Measurements from ENCODE around the gene VPS16. TPM values are rescaled to one million over a fixed set of nuclear protein-coding genes. Genes with fewer than 3 reads are reported as not detected.
A peak's percentile ranks its signal among the peaks of the same experiment; 100 is the strongest.

Gene VPS16
- total and polyA plus RNA-seq, 7 experiments from 2014 or later: 25.0 to 62.4 (median 54.0) TPM

GRCh38 chr20:2869381-2869780 lies 28.8 kb downstream of the VPS16 start:
- H3K4me1 ChIP-seq (ENCODE audit: control insufficient read depth in 2 of 2, insufficient read depth in 2 of 2, low read length in 2 of 2): peaks cover 9 to 28% of the 10 kb centered on the region in 2 donors
- Mint-ChIP-seq H3K4me3 (no peak overlapping the region), H3K9me3 (no peaks in the 10 kb centered on the region), H3K27me3 (no peaks in the 10 kb centered on the region), H3K36me3 (peaks cover 0 to 8% (median 0%) of the 10 kb centered on the region in 5 donors), H3K27ac (peak overlapping the region in 1 of 9 donors; percentile 65), H3K4me1 (peaks cover 24 to 52% (median 46%) of the 10 kb centered on the region in 7 donors)
- no peak overlapping the region for H3K27ac ChIP-seq (ENCODE audit: low read depth, low read length)
- H3K27me3 ChIP-seq (ENCODE audit: control insufficient read depth in 2 of 2, insufficient read depth in 2 of 2, low read length in 2 of 2): no peaks in the 10 kb centered on the region
- ChIA-PET POLR2A (no interaction called here), CTCF (no interaction called here)
- ATAC-seq (no peak), DNase-seq (no peak)
- H3K36me3 ChIP-seq (ENCODE audit: control insufficient read depth in 2 of 3, insufficient read depth in 3 of 3, low read length in 3 of 3): peaks cover 0 to 7% (median 0%) of the 10 kb centered on the region in 3 experiments
- intact Hi-C loops (cut with micrococcal nuclease): no loop called here
- H3K9me3 ChIP-seq (ENCODE audit: control insufficient read depth in 2 of 3, low read length in 3 of 3): no peaks in the 10 kb centered on the region
- H3K4me3 ChIP-seq (ENCODE audit: low read length): no peak overlapping the region

DNA sequence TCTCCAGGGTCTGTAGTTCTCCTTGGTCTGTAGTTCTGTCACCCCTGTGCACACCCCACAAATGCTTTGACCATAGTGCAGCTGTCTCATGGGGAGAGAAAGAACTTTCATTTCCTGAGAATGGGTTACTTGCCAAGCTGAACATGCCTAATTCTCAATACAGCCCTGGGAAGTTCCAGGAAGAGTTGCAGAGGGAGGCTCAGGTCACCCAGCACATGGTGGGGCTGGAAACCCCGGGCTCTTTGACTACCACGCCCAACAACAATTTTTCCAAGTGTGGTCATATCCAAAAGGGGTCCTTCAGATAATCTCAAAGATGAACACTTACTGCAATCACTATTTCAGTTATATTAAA lies 30.5 kb downstream of the VPS16 start:
- Mint-ChIP-seq H3K36me3 (peaks cover 0 to 13% (median 0%) of the 10 kb centered on the region in 5 donors), H3K4me3 (peak overlapping the region in 9 of 10 donors; percentile 16 to 92 (median 57)), H3K9me3 (no peaks in the 10 kb centered on the region), H3K4me1 (peaks cover 28 to 53% (median 46%) of the 10 kb centered on the region in 7 donors), H3K27ac (peak overlapping the region in 3 of 9 donors; percentile 43 to 82 (median 49)), H3K27me3 (no peaks in the 10 kb centered on the region)
- DNase-seq (no peak), ATAC-seq (no peak)
- intact Hi-C loops (cut with micrococcal nuclease): loop anchor here in 1 of 2 donors (5.0 to 10.0 kb wide), 4 partner anchors 46 to 346 kb away; partner anchors contain the start of genes FASTKD5 and UBOX5
- Histone ChIP-seq H3K27me3 (ENCODE audit: control insufficient read depth in 2 of 2, insufficient read depth in 2 of 2, low read length in 2 of 2) (no peaks in the 10 kb centered on the region), H3K4me1 (ENCODE audit: control insufficient read depth in 2 of 2, insufficient read depth in 2 of 2, low read length in 2 of 2) (peaks cover 19 to 33% of the 10 kb centered on the region in 2 donors), H3K27ac (ENCODE audit: low read depth, low read length) (no peak overlapping the region), H3K9me3 (ENCODE audit: control insufficient read depth in 2 of 3, low read length in 3 of 3) (no peaks in the 10 kb centered on the region), H3K36me3 (ENCODE audit: control insufficient read depth in 2 of 3, insufficient read depth in 3 of 3, low read length in 3 of 3) (no peaks in the 10 kb centered on the region), H3K4me3 (ENCODE audit: low read length) (no peak overlapping the region)
- ChIA-PET POLR2A (interaction anchor here (1.2 to 1.7 kb wide), 3 partner anchors 17 to 31 kb away, joined by 4 to 8 read pairs (median 5); partner anchors contain the start of genes PCED1A and VPS16), CTCF (interaction anchor here (0.6 kb wide), 1 partner anchor 26 kb away, joined by 3 read pairs; no protein-coding TSS in a partner anchor)

GRCh38 chr20:2871661-2872458 lies 31.3 kb downstream of the VPS16 start:
- no peaks in the 10 kb centered on the region for H3K27me3 ChIP-seq (ENCODE audit: control insufficient read depth in 2 of 2, insufficient read depth in 2 of 2, low read length in 2 of 2)
- no peaks in the 10 kb centered on the region for H3K27me3 Mint-ChIP-seq
- H3K27ac Mint-ChIP-seq: peak overlapping the region in 6 of 9 donors; percentile 11 to 95 (median 55)
- H3K27ac ChIP-seq (ENCODE audit: low read depth, low read length): no peak overlapping the region
- peak overlapping the region; percentile 80 for H3K4me3 ChIP-seq (ENCODE audit: low read length)
- DNase-seq: peak in 1 of 9 donors; percentile 31
- peaks cover 0 to 13% (median 0%) of the 10 kb centered on the region in 5 donors for H3K36me3 Mint-ChIP-seq
- H3K4me1 ChIP-seq (ENCODE audit: control insufficient read depth in 2 of 2, insufficient read depth in 2 of 2, low read length in 2 of 2): peaks cover 24 to 36% of the 10 kb centered on the region in 2 donors
- CTCF ChIA-PET: interaction anchor here (1.4 kb wide), 2 partner anchors 16 to 129 kb away, joined by 4 to 5 read pairs; no protein-coding TSS in a partner anchor
- POLR2A ChIA-PET: interaction anchor here (0.6 to 1.7 kb wide), 8 partner anchors 11 to 220 kb away, joined by 3 to 15 read pairs (median 4); partner anchors contain the start of genes CPXM1, NOP56, PCED1A and VPS16
- H3K36me3 ChIP-seq (ENCODE audit: control insufficient read depth in 2 of 3, insufficient read depth in 3 of 3, low read length in 3 of 3): no peaks in the 10 kb centered on the region
- no peak for ATAC-seq
- intact Hi-C loops (cut with micrococcal nuclease): loop anchor here (1.0 to 10.0 kb wide), 9 partner anchors 47 to 347 kb away; partner anchors contain the start of genes NOP56 (in 2 of the 2), FASTKD5 (in 1 of the 2) and UBOX5 (in 1 of the 2)
- H3K4me3 Mint-ChIP-seq: peak overlapping the region; percentile 84 to 96 (median 94)
- H3K9me3 Mint-ChIP-seq: no peaks in the 10 kb centered on the region
- H3K4me1 Mint-ChIP-seq: peaks cover 34 to 53% (median 49%) of the 10 kb centered on the region in 7 donors
- H3K9me3 ChIP-seq (ENCODE audit: control insufficient read depth in 2 of 3, low read length in 3 of 3): no peaks in the 10 kb centered on the region

- Mint-ChIP-seq H3K9me3 (no peaks in the 10 kb centered on the region), H3K36me3 (peaks cover 0 to 15% (median 0%) of the 10 kb centered on the region in 5 donors), H3K4me1 (peaks cover 33 to 51% (median 48%) of the 10 kb centered on the region in 7 donors), H3K27ac (peak overlapping the region; percentile 83 to 95 (median 90)), H3K4me3 (peak overlapping the region; percentile 84 to 96 (median 94)), H3K27me3 (no peaks in the 10 kb centered on the region)
- no peaks in the 10 kb centered on the region for H3K36me3 ChIP-seq (ENCODE audit: control insufficient read depth in 2 of 3, insufficient read depth in 3 of 3, low read length in 3 of 3)
- ChIA-PET CTCF (interaction anchor here (0.6 to 1.4 kb wide), 3 partner anchors 15 to 129 kb away, joined by 3 to 5 read pairs (median 4); no protein-coding TSS in a partner anchor), POLR2A (interaction anchor here (0.6 to 1.5 kb wide), 8 partner anchors 10 to 220 kb away, joined by 3 to 15 read pairs (median 4); partner anchors contain the start of genes CPXM1, IDH3B, NOP56 and PCED1A)
- DNase-seq: peak; percentile 64 to 83 (median 79)
- peaks cover 25 to 30% of the 10 kb centered on the region in 2 donors for H3K4me1 ChIP-seq (ENCODE audit: control insufficient read depth in 2 of 2, insufficient read depth in 2 of 2, low read length in 2 of 2)
- peak; percentile 75 for ATAC-seq
- no peaks in the 10 kb centered on the region for H3K9me3 ChIP-seq (ENCODE audit: control insufficient read depth in 2 of 3, low read length in 3 of 3)
- H3K4me3 ChIP-seq (ENCODE audit: low read length): peak overlapping the region; percentile 80
- H3K27ac ChIP-seq (ENCODE audit: low read depth, low read length): peak overlapping the region; percentile 71
- intact Hi-C loops (cut with micrococcal nuclease): loop anchor here (1.0 to 10.0 kb wide), 14 partner anchors 32 to 536 kb away; partner anchors contain the start of genes NOP56 (in 2 of the 2), PCED1A (in 2 of the 2), VPS16 (in 2 of the 2) and FASTKD5 (in 1 of the 2)
- no peaks in the 10 kb centered on the region for H3K27me3 ChIP-seq (ENCODE audit: control insufficient read depth in 2 of 2, insufficient read depth in 2 of 2, low read length in 2 of 2)
Measured at GRCh38 chr20:2872459-2873009, 32.0 kb downstream of the VPS16 start.

DNA sequence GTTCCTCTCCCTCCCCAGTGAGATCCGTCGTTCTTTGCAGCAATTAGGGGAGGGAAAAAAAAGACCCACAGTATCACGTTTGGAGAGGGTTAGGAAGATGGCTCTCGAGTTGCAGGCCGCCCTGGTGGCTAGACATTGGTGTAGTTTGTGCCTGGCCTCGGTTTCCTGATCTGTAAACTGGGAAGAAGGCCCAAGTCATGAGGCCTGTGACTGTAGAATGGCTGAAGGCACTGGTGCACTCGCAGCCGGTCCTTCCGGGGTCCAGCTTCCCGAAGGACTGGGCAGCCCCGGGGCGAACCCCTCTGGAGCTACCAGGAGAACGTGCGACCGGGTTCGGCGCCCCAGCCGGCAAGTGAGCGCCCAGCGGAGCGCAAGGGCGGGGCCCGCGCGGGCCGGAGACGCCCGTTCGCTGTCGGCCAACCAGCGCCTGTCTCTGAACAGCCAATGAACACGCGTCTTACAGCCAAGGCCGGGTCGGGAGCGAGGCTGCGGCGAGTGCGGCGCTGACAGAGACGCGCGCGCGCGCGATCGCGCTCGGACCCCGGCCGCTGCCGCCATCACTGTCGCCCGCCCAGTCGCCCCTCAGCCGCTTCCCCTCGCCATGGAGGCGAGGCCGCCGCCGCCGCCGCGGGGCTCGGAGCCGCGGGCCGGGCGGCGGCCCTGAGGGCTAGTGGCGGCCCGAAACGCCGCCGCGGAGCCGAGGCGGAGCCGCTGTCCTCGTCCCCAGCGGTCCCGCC lies 32.6 kb downstream of the VPS16 start, which contains the start of gene PTPRA:
PTPRA (plus strand) TSS at position 472 of the 737 bp plus-strand sequence. CDS start 90,797 bp downstream, outside the sequence.
- no peaks in the 10 kb centered on the region for H3K36me3 ChIP-seq (ENCODE audit: control insufficient read depth in 2 of 3, insufficient read depth in 3 of 3, low read length in 3 of 3)
- no peaks in the 10 kb centered on the region for H3K9me3 ChIP-seq (ENCODE audit: control insufficient read depth in 2 of 3, low read length in 3 of 3)
- H3K36me3 Mint-ChIP-seq: peaks cover 0 to 15% (median 0%) of the 10 kb centered on the region in 5 donors
- H3K27ac Mint-ChIP-seq: peak within 1 kb of the TSS; percentile 83 to 95 (median 90)
- intact Hi-C loops (cut with micrococcal nuclease): loop anchor here (1.0 to 10.0 kb wide), 13 partner anchors 33 to 535 kb away; partner anchors contain the start of genes NOP56 (in 2 of the 2), PCED1A (in 2 of the 2), VPS16 (in 2 of the 2) and FASTKD5 (in 1 of the 2)
- H3K9me3 Mint-ChIP-seq: no peaks in the 10 kb centered on the region
- ChIA-PET CTCF (interaction anchor here (0.6 to 1.4 kb wide), 3 partner anchors 14 to 128 kb away, joined by 3 to 5 read pairs (median 4); no protein-coding TSS in a partner anchor), POLR2A (interaction anchor here (0.6 to 1.5 kb wide), 7 partner anchors 11 to 221 kb away, joined by 3 to 15 read pairs (median 4); partner anchors contain the start of genes IDH3B, NOP56, PCED1A and VPS16)
- peak; percentile 96 for ATAC-seq
- peak within 1 kb of the TSS; percentile 84 to 96 (median 94) for H3K4me3 Mint-ChIP-seq
- no peaks in the 10 kb centered on the region for H3K27me3 Mint-ChIP-seq
- H3K27me3 ChIP-seq (ENCODE audit: control insufficient read depth in 2 of 2, insufficient read depth in 2 of 2, low read length in 2 of 2): no peaks in the 10 kb centered on the region
- peak within 1 kb of the TSS; percentile 71 for H3K27ac ChIP-seq (ENCODE audit: low read depth, low read length)
- H3K4me1 Mint-ChIP-seq: peaks cover 31 to 47% (median 42%) of the 10 kb centered on the region in 7 donors
- DNase-seq: peak; percentile 80 to 91 (median 88)
- peaks cover 25% of the 10 kb centered on the region in 2 donors for H3K4me1 ChIP-seq (ENCODE audit: control insufficient read depth in 2 of 2, insufficient read depth in 2 of 2, low read length in 2 of 2)
- H3K4me3 ChIP-seq (ENCODE audit: low read length): peak within 1 kb of the TSS; percentile 80
